Uterus (tissue), 2 donors: ENCODE measurements around the gene PLEKHG1.

Experiments
- CTCF ChIP-seq, 4 experiments: fragments of 200-600 bp in 2 of 4; fragments of 450-650 bp in 2 of 4; sonication (generic) in 2 of 4; IDR thresholded peaks; one replicate each; pipeline ENCODE4 v1.5.1; 2016 to 2019; ENCODE audit warnings: antibody characterized with exemption in 4 of 4, mild to moderate bottlenecking in 2 of 4, moderate library complexity in 1 of 4
- POLR2A ChIP-seq, 2 donors: fragments of 450-650 bp; IDR thresholded peaks; one replicate each; pipeline ENCODE4 v1.6.1; 2016; ENCODE audit warnings: antibody characterized with exemption in 2 of 2, mild to moderate bottlenecking in 1 of 2, moderate library complexity in 1 of 2

GRCh38 chr6:150598858-150599198, 857 bp upstream of the PLEKHG1 start:
- TF ChIP-seq CTCF (IDR thresholded peaks at IDR 0.05) (no peak), POLR2A (IDR thresholded peaks at IDR 0.05) (no peak)
